SK-N-SH (cell line): ENCODE results near the gene MMUT. TPM values are rescaled to one million over a fixed set of nuclear protein-coding genes. Genes with fewer than 3 reads are reported as not detected.

Experiments
- CTCF ChIA-PET: fragments of 300-600, 350-600 bp; formaldehyde crosslinking; extraction: SDS; loops from one replicate; lab custom pipeline; 2021; lab: Yijun Ruan, JAX
- POLR2A ChIA-PET: fragments of 350-600 bp; sonication (Branson Sonifier 250); formaldehyde crosslinking; extraction: SDS; loops from one replicate; lab custom pipeline; 2020; ENCODE audit warnings: antibody characterized with exemption, inconsistent platforms; lab: Yijun Ruan, JAX
- DNase-seq: peaks from one replicate; pipeline ENCODE4 v3.0.0; 2012
- H2AFZ ChIP-seq: fragments of 200-600 bp; sonication (generic); 2 replicates; pipeline ENCODE4 v1.8.1; 2016; ENCODE audit warnings: antibody characterized with exemption, mild to moderate bottlenecking, low read depth
- H3F3A ChIP-seq: fragments of 200-600 bp; sonication (generic); replicated peaks from 2 replicates; pipeline ENCODE3; 2016; ENCODE audit warnings: antibody characterized with exemption, mild to moderate bottlenecking; ENCODE audit not compliant: insufficient read depth
- H3K27ac ChIP-seq, 2 experiments: fragments of 200-500 bp in 1 of 2; fragments of 200-600 bp in 1 of 2; sonication (Bioruptor generic) in 1 of 2; sonication (generic), shearing (Covaris generic) in 1 of 2; 2 replicates each; pipeline versions ENCODE4 v1.5.1 to v1.6.1; 2014 to 2016; ENCODE audit warnings: low read depth in 2 of 2, inconsistent platforms in 1 of 2, low read length in 1 of 2, mild to moderate bottlenecking in 1 of 2, mixed read lengths in 1 of 2
- H3K27me3 ChIP-seq: fragments of 200-600 bp; sonication (generic), shearing (Covaris generic); 2 replicates; pipeline ENCODE4 v1.6.1; 2016; ENCODE audit warnings: mixed run types; ENCODE audit not compliant: insufficient read depth
- H3K36me3 ChIP-seq, 2 experiments: fragments of 200-500 bp in 1 of 2; fragments of 200-600 bp in 1 of 2; sonication (Bioruptor generic) in 1 of 2; sonication (generic) in 1 of 2; replicated peaks in 1 of 2; 2 replicates each; pipeline versions ENCODE3 to v1.5.1; 2014 to 2016; ENCODE audit warnings: low read length in 1 of 2, mild to moderate bottlenecking in 1 of 2; ENCODE audit not compliant: insufficient read depth in 2 of 2, control insufficient read depth in 1 of 2
- H3K4me1 ChIP-seq, 2 experiments: fragments of 200-500 bp in 1 of 2; fragments of 200-600 bp in 1 of 2; sonication (Bioruptor generic) in 1 of 2; sonication (generic), shearing (Covaris generic) in 1 of 2; 2 replicates each; pipeline versions ENCODE4 v1.5.1 to v1.6.1; 2014 to 2016; ENCODE audit warnings: low read depth in 1 of 2, low read length in 1 of 2, mixed run types in 1 of 2; ENCODE audit not compliant: insufficient read depth in 2 of 2, control insufficient read depth in 1 of 2
- H3K4me2 ChIP-seq: fragments of 200-600 bp; sonication (generic), shearing (Covaris generic); 2 replicates; pipeline ENCODE4 v1.6.1; 2017; ENCODE audit warnings: mixed run types
- H3K4me3 ChIP-seq, 2 experiments: fragments of 200-500 bp in 1 of 2; fragments of 200-600 bp in 1 of 2; sonication (Bioruptor generic) in 1 of 2; sonication (generic), shearing (Covaris generic) in 1 of 2; 2 replicates each; pipeline versions ENCODE4 v1.5.1 to v1.8.1; 2014 to 2016; ENCODE audit warnings: low read depth in 2 of 2, inconsistent platforms in 1 of 2, low read length in 1 of 2, mild to moderate bottlenecking in 1 of 2, mixed read lengths in 1 of 2, moderate library complexity in 1 of 2
- H3K79me2 ChIP-seq: fragments of 200-600 bp; sonication (generic); 2 replicates; pipeline ENCODE4 v1.8.1; 2017; ENCODE audit warnings: mild to moderate bottlenecking; ENCODE audit not compliant: insufficient read depth
- H3K9ac ChIP-seq: fragments of 200-600 bp; sonication (generic); 2 replicates; pipeline ENCODE4 v1.6.1; 2017; ENCODE audit warnings: mixed run types
- H3K9me2 ChIP-seq: fragments of 200-600 bp; sonication (generic); 2 replicates; pipeline ENCODE4 v1.6.1; 2017; ENCODE audit warnings: mixed run types
- H3K9me3 ChIP-seq: fragments of 200-600 bp; sonication (generic); 2 replicates; pipeline ENCODE4 v1.6.1; 2017; ENCODE audit warnings: mixed run types, mild to moderate bottlenecking, moderate library complexity
- H4K20me1 ChIP-seq: fragments of 200-600 bp; sonication (generic); 2 replicates; pipeline ENCODE4 v1.6.1; 2017; ENCODE audit warnings: mild to moderate bottlenecking, mixed run types; ENCODE audit not compliant: insufficient read depth
- CHD2 ChIP-seq: fragments of 150-350 bp; IDR thresholded peaks from 2 replicates; pipeline ENCODE4 v1.6.1; 2018; ENCODE audit warnings: low read length; ENCODE audit not compliant: partially characterized antibody
- CTCF ChIP-seq: fragments of 200-600 bp; sonication (generic); IDR thresholded peaks from 2 replicates; pipeline ENCODE4 v1.6.1; 2017; ENCODE audit warnings: antibody characterized with exemption, mild to moderate bottlenecking, moderate library complexity
- ELF1 ChIP-seq: IDR thresholded peaks from 2 replicates; pipeline ENCODE4 v1.4.0; 2012
- EP300 ChIP-seq, 2 experiments: IDR thresholded peaks; 2 replicates each; pipeline versions ENCODE4 v1.4.0 to v1.6.1; 2012; ENCODE audit warnings: borderline replicate concordance in 1 of 2, low read depth in 1 of 2, low read length in 1 of 2
- FOSL2 ChIP-seq: IDR thresholded peaks from 2 replicates; pipeline ENCODE4 v1.4.0; 2012; ENCODE audit warnings: low read depth, mild to moderate bottlenecking, moderate library complexity, borderline replicate concordance
- FOXM1 ChIP-seq: IDR thresholded peaks from 2 replicates; pipeline ENCODE4 v1.4.0; 2012; ENCODE audit warnings: low read depth, mild to moderate bottlenecking
- GABPA ChIP-seq: IDR thresholded peaks from 2 replicates; pipeline ENCODE4 v1.4.0; 2012; ENCODE audit warnings: low read depth, mild to moderate bottlenecking
- IRF3 ChIP-seq: fragments of 150-350 bp; IDR thresholded peaks from 2 replicates; pipeline ENCODE4 v1.6.1; 2016; ENCODE audit warnings: mild to moderate bottlenecking, low read depth, low read length
- JUND ChIP-seq: IDR thresholded peaks from 2 replicates; pipeline ENCODE4 v1.4.0; 2012
- MAX ChIP-seq: IDR thresholded peaks from 2 replicates; pipeline ENCODE4 v1.4.0; 2012; ENCODE audit warnings: low read depth
- MXI1 ChIP-seq: IDR thresholded peaks from 2 replicates; pipeline ENCODE4 v1.6.1; 2012; ENCODE audit warnings: mild to moderate bottlenecking, low read depth, low read length, improper control_type of control experiment
- NRF1 ChIP-seq: IDR thresholded peaks from 2 replicates; pipeline ENCODE4 v1.6.1; 2012; ENCODE audit warnings: low read depth, mild to moderate bottlenecking, low read length
- POLR2AphosphoS5 ChIP-seq: IDR thresholded peaks from 2 replicates; pipeline ENCODE4 v1.6.1; 2012; ENCODE audit warnings: low read depth, low read length
- RXRA ChIP-seq: IDR thresholded peaks from 2 replicates; pipeline ENCODE4 v1.4.0; 2012; ENCODE audit warnings: low read depth, mild to moderate bottlenecking, borderline replicate concordance
- SIN3A ChIP-seq: IDR thresholded peaks from 2 replicates; pipeline ENCODE4 v1.6.1; 2012; ENCODE audit warnings: low read depth, mild to moderate bottlenecking, low read length, moderate library complexity, borderline replicate concordance
- TAF1 ChIP-seq: IDR thresholded peaks from 2 replicates; pipeline ENCODE4 v1.6.1; 2012; ENCODE audit warnings: low read depth, mild to moderate bottlenecking, low read length, moderate library complexity, borderline replicate concordance
- TCF12 ChIP-seq: IDR thresholded peaks from 2 replicates; pipeline ENCODE4 v1.4.0; 2012
- TEAD4 ChIP-seq: IDR thresholded peaks from 2 replicates; pipeline ENCODE4 v1.4.0; 2012; ENCODE audit warnings: mild to moderate bottlenecking, borderline replicate concordance; ENCODE audit not compliant: insufficient read depth
- USF1 ChIP-seq: IDR thresholded peaks from 2 replicates; pipeline ENCODE4 v1.4.0; 2012; ENCODE audit warnings: low read depth, borderline replicate concordance
- USF2 ChIP-seq: fragments of 150-350 bp; IDR thresholded peaks from 2 replicates; pipeline ENCODE4 v1.6.1; 2017; ENCODE audit warnings: antibody characterized with exemption, low read length, low read depth, borderline replicate concordance
- ZBTB33 ChIP-seq: IDR thresholded peaks from 2 replicates; pipeline ENCODE4 v1.4.0; 2012; ENCODE audit warnings: low read depth, borderline replicate concordance
- WGBS: methylation state at CpG from one replicate; pipeline ENCODE4 v1.1.6; 2017; ENCODE audit warnings: low lambda C conversion rate; 5-methylcytosine and 5-hydroxymethylcytosine counted together
- polyA plus RNA-seq, 3 experiments: library from polyadenylated mRNA; depleted of rRNA; stranded (reverse); fragments of >200 nt; gene quantifications; 2 replicates each; pipeline ENCODE4 v1.2.3, GENCODE V29; 2012

Gene MMUT
- polyA plus RNA-seq, 1 of the 3 experiments (the other 2 are of a cell fraction) = 6.7 TPM

GRCh38 chr6:49509342-49509741 is 46.3 kb upstream of the MMUT start:
- CTCF ChIA-PET = no interaction called here
- no peak overlapping the region for H3K27ac ChIP-seq
- POLR2A ChIA-PET = no interaction called here
- no peaks in the 10 kb centered on the region for H3K27me3 ChIP-seq
- H3K4me3 ChIP-seq = no peak overlapping the region
- TF ChIP-seq FOSL2 (no peak), CHD2 (no peak), USF2 (no peak)
- WGBS = 10% methylated on average over 3 of the region's 3 CpGs
- H3K9ac ChIP-seq = no peak overlapping the region
- DNase-seq = no peak
- H3K4me2 ChIP-seq = no peak overlapping the region
- H4K20me1 ChIP-seq = no peaks in the 10 kb centered on the region
- H3K79me2 ChIP-seq = no peaks in the 10 kb centered on the region
- no peaks in the 10 kb centered on the region for H3F3A ChIP-seq
- no peaks in the 10 kb centered on the region for H3K4me1 ChIP-seq
- no peaks in the 10 kb centered on the region for H3K36me3 ChIP-seq
- H2AFZ ChIP-seq = no peak overlapping the region
- H3K9me3 ChIP-seq = no peaks in the 10 kb centered on the region
- no peaks in the 10 kb centered on the region for H3K9me2 ChIP-seq

GRCh38 chr6:49506569-49507111 is 43.6 kb upstream of the MMUT start:
- Histone ChIP-seq H3K4me3 (no peak overlapping the region), H3K79me2 (no peaks in the 10 kb centered on the region), H3K9me3 (no peaks in the 10 kb centered on the region), H3K27me3 (no peaks in the 10 kb centered on the region), H3K9ac (no peak overlapping the region), H2AFZ (no peak overlapping the region), H3K36me3 (no peaks in the 10 kb centered on the region), H3K9me2 (no peaks in the 10 kb centered on the region), H4K20me1 (no peaks in the 10 kb centered on the region), H3F3A (no peaks in the 10 kb centered on the region), H3K4me1 (no peaks in the 10 kb centered on the region), H3K27ac (no peak overlapping the region), H3K4me2 (no peak overlapping the region)
- ChIA-PET CTCF (no interaction called here), POLR2A (no interaction called here)
- no peak for TF ChIP-seq ELF1
- no peak for TF ChIP-seq FOSL2
- no peak for TF ChIP-seq TEAD4
- TF ChIP-seq ZBTB33 = no peak
- TF ChIP-seq MXI1 = no peak
- TF ChIP-seq NRF1 = no peak
- no peak for TF ChIP-seq RXRA
- TF ChIP-seq JUND = no peak
- no peak for TF ChIP-seq FOXM1
- TF ChIP-seq EP300 (IDR thresholded peaks at IDR 0.05; ENCODE audit: borderline replicate concordance in 1 of 2, low read depth in 1 of 2, low read length in 1 of 2) = no peak
- no peak for TF ChIP-seq SIN3A
- no peak for TF ChIP-seq CHD2
- TF ChIP-seq USF1 = no peak
- no peak for TF ChIP-seq CTCF
- no peak for TF ChIP-seq TCF12
- TF ChIP-seq POLR2AphosphoS5 = no peak
- no peak for TF ChIP-seq MAX
- no peak for TF ChIP-seq IRF3
- TF ChIP-seq GABPA = no peak
- no peak for TF ChIP-seq TAF1
- 2% methylated on average over 5 of the region's 5 CpGs for WGBS
- no peak for DNase-seq
